Astrocyte of the spinal cord (primary cell): Measurements from ENCODE around the gene PLXNC1.

Experiments used
- DNase-seq: peaks from one replicate; pipeline ENCODE4 v3.0.0; 2011; ENCODE audit warnings: low read depth, low spot score
- H3K4me3 ChIP-seq: 2 replicates; pipeline ENCODE4 v1.5.1; 2011; ENCODE audit warnings: low read depth, mild to moderate bottlenecking, low read length, moderate library complexity
- CTCF ChIP-seq: IDR thresholded peaks from 2 replicates; pipeline ENCODE4 v1.5.1; 2012; ENCODE audit warnings: low read depth, mild to moderate bottlenecking, low read length, inconsistent platforms
- in situ Hi-C: cut with HindIII; loops from 2 replicates; pipeline ENCODE4 v1.10.0; 2017; ENCODE audit warnings: low sequenced_read_pairs

Gene PLXNC1

GRCh38 chr12:94231709-94232108 lies 83.3 kb downstream of the PLXNC1 start:
- no peak for DNase-seq
- in situ Hi-C loops: no loop called here
- no peak for TF ChIP-seq CTCF
- H3K4me3 ChIP-seq: no peak overlapping the region

DNA sequence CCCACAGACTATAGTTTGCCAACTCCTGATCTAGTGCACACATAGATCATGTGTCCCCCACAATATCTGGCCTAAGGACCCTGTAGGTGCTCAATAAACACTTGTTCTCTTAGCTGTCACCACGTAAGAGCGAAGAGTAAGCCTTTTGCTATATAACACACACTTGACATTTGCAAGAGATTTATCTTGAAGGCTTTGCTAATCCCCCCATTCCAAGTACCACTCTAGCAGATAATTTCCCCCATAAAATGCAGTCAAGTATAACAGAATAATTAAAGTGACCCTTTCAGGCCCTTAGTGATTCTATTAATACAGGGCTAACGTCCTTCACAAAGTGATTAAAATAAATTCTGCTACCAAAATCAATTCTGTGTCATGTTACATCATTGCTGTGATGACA lies 87.5 kb downstream of the PLXNC1 start:
- no peak for DNase-seq
- TF ChIP-seq CTCF: no peak
- in situ Hi-C loops: no loop called here
- no peak overlapping the region for H3K4me3 ChIP-seq

DNA sequence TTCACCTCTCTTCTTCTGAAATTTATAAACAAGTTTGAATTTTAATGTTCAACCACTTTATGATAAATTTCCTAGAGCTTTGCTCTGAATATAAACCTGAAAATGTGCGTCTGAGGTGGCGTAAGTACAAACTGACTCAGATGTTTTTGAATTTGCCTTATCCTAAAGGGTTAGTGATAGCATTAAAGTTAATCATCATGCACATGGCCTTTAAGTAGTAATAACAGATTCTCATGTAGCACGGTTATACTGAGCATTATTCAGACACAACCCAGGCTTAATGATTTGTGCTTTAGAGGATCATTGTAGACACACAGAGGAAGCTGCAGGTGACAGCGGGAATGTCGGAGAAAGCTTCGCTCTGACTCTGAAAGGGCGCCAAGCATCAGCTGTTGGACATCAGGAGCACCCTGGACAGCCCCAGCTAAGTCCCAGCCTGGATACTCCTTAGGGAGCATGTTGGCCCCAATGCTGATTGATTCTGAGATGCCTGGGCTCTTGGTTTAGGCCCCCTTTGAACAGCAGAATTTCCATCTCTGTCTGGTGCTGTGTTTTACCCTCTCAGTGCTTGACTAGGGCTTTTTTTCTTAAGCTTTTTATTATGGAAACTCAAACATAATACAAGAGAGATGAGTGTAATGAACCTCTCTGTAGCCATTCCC lies 91.1 kb downstream of the PLXNC1 start:
- no peak overlapping the region for H3K4me3 ChIP-seq
- no peak for DNase-seq
- no peak for TF ChIP-seq CTCF
- in situ Hi-C loops: no loop called here

GRCh38 chr12:94240171-94240570 lies 91.8 kb downstream of the PLXNC1 start:
- in situ Hi-C loops: no loop called here
- DNase-seq: no peak
- no peak for TF ChIP-seq CTCF
- no peak overlapping the region for H3K4me3 ChIP-seq

GRCh38 chr12:94242901-94243300 lies 94.5 kb downstream of the PLXNC1 start:
- no peak for DNase-seq
- TF ChIP-seq CTCF: no peak
- H3K4me3 ChIP-seq: no peak overlapping the region
- in situ Hi-C loops: no loop called here

DNA sequence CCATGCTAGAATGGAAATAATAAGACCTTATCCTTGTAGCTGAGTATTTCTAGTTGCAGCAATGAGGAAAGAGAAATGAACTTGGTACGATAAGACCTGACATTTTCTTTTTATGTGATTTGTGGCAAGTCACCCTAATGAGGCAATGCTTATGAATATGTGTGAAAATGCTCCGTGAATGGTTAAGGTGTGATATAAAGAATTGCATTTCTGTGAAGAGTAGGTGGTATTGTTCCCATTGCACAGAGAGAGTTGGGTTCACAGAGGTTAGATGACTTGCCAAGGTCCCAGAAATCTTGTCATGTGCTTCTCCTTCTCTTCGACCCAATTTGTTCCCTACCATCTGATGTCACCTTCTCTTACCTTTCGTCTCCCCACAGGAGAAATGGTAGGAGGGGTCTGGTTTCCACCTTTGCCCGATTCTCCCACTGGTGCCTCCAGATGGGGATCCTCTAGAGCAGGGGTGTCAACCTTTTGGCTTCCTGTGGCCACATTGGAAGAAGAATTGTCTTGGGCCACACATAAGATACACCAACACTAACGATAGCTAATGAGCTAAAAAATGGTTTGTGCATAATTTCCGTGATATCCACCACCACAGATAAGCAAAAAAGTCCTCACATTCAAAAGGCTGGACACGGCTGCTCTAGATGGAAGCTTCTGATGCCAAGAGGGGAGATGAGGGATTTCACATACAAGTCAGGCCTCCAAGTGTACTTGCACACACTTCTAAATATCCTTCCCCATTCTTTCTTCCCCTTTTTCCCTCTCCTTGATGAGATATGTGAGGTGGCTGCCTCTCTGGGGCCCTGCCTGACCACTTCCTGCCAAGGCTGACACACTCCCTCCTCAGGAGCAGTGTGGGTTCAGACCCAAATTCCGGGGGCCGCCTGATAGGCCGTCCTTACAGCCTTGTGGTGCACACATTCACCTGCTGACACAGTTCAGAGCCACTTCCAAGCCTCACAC lies 96.1 kb downstream of the PLXNC1 start:
- no peak for DNase-seq
- no peak for TF ChIP-seq CTCF
- no peak overlapping the region for H3K4me3 ChIP-seq
- in situ Hi-C loops: no loop called here
